ENCODE results near the gene IL19. TPM values are rescaled to one million over a fixed set of nuclear protein-coding genes. Genes with fewer than 3 reads are reported as not detected.

IL19 gene
- total and polyA plus RNA-seq, 4 donors: not detected

- Histone ChIP-seq H3K36me3 (ENCODE audit: control insufficient read depth in 4 of 4, insufficient read depth in 3 of 4, low read depth in 1 of 4, low read length in 3 of 4) (no peaks in the 10 kb centered on the region), H3K4me1 (ENCODE audit: control insufficient read depth in 4 of 4, insufficient read depth in 4 of 4, low read length in 3 of 4) (peaks cover 0 to 4% (median 0%) of the 10 kb centered on the region in 4 donors), H3K27me3 (ENCODE audit: control insufficient read depth in 4 of 4, insufficient read depth in 4 of 4, low read length in 3 of 4) (no peaks in the 10 kb centered on the region), H3K4me3 (ENCODE audit: low read depth in 1 of 3, low read length in 3 of 3) (no peak overlapping the region), H3K9ac (ENCODE audit: low read depth in 1 of 2, low read length in 2 of 2) (no peak overlapping the region), H3K27ac (ENCODE audit: low read depth in 1 of 2, low read length in 2 of 2) (no peak overlapping the region), H3K9me3 (ENCODE audit: control insufficient read depth in 4 of 4, low read length in 3 of 4) (no peaks in the 10 kb centered on the region)
- WGBS: 92% methylated on average over 7 of the region's 7 CpGs
- no peak for TF ChIP-seq HNF4A (conservative IDR thresholded peaks at IDR 0.05)
- TF ChIP-seq NR2F2 (IDR thresholded peaks at IDR 0.05): no peak
- no peak for TF ChIP-seq HNF4G (IDR thresholded peaks at IDR 0.05)
- TF ChIP-seq, protein P1, sequence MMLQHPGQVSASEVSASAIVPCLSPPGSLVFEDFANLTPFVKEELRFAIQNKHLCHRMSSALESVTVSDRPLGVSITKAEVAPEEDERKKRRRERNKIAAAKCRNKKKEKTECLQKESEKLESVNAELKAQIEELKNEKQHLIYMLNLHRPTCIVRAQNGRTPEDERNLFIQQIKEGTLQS (IDR thresholded peaks at IDR 0.05): no peak
- TF ChIP-seq MAX (IDR thresholded peaks at IDR 0.05): no peak
- no peak for TF ChIP-seq YY1 (IDR thresholded peaks at IDR 0.05)
- TF ChIP-seq EGR1 (IDR thresholded peaks at IDR 0.05; ENCODE audit: low read depth in 2 of 2): no peak
- TF ChIP-seq ZBTB33 (IDR thresholded peaks at IDR 0.05): no peak
- DNase-seq (ENCODE audit: low spot score): no peak
Observed at GRCh38 chr1:206841609-206842323, 71.2 kb downstream of the IL19 start.

DNA sequence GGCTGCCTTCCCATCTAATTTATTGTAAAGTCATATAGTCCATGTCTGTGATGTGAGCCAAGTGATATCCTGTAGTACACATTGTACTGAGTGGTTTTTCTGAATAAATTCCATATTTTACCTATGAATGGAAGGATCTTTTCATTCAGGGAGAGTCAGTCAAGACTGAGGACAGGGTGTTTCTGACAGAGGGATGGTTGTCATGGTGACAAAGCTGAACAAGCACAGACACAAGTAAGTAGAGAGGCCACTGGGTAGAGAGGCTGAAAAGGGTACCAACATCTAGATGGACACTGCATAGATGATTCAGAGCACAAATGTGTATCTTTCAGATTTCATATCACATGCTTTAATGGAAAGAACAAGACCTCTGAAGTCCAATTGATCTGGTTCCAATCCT is 72.3 kb downstream of the IL19 start:
- Histone ChIP-seq H3K4me3 (ENCODE audit: low read depth in 1 of 3, low read length in 3 of 3) (no peak overlapping the region), H3K4me1 (ENCODE audit: control insufficient read depth in 4 of 4, insufficient read depth in 4 of 4, low read length in 3 of 4) (peaks cover 0 to 4% (median 0%) of the 10 kb centered on the region in 4 donors), H3K27me3 (ENCODE audit: control insufficient read depth in 4 of 4, insufficient read depth in 4 of 4, low read length in 3 of 4) (no peaks in the 10 kb centered on the region), H3K9me3 (ENCODE audit: control insufficient read depth in 4 of 4, low read length in 3 of 4) (no peaks in the 10 kb centered on the region), H3K36me3 (ENCODE audit: control insufficient read depth in 4 of 4, insufficient read depth in 3 of 4, low read depth in 1 of 4, low read length in 3 of 4) (no peaks in the 10 kb centered on the region), H3K9ac (ENCODE audit: low read depth in 1 of 2, low read length in 2 of 2) (no peak overlapping the region), H3K27ac (ENCODE audit: low read depth in 1 of 2, low read length in 2 of 2) (no peak overlapping the region)
- DNase-seq (ENCODE audit: low spot score): no peak
- TF ChIP-seq REST (IDR thresholded peaks at IDR 0.05) (no peak), JUND (IDR thresholded peaks at IDR 0.05) (no peak), SP1 (IDR thresholded peaks at IDR 0.05) (no peak), RXRA (IDR thresholded peaks at IDR 0.05) (no peak), YY1 (IDR thresholded peaks at IDR 0.05) (no peak), HNF4G (IDR thresholded peaks at IDR 0.05) (no peak), FOXA1 (IDR thresholded peaks at IDR 0.05) (no peak), MAX (IDR thresholded peaks at IDR 0.05) (no peak)

Measured in liver (tissue), 9 donors.